IMR-90 (cell line): Measurements from ENCODE around the gene CRISPLD2. TPM values are rescaled to one million over a fixed set of nuclear protein-coding genes. Genes with fewer than 3 reads are reported as not detected.

Source experiments
- CTCF ChIP-seq: conservative IDR thresholded peaks from 2 replicates; pipeline ENCODE4 v1.5.1; 2012; ENCODE audit warnings: mild to moderate bottlenecking, low read depth, low read length, improper control_type of control experiment
- SMC3 ChIP-seq: fragments of 150-350 bp; IDR thresholded peaks from 2 replicates; pipeline ENCODE4 v1.6.1; 2016; ENCODE audit warnings: low read depth, mild to moderate bottlenecking, antibody characterized with exemption, low read length, moderate library complexity
- polyA plus RNA-seq, 3 experiments: library from polyadenylated mRNA; depleted of rRNA; stranded (reverse); fragments of >200 nt; gene quantifications; 2 replicates each; pipeline ENCODE4 v1.2.3, GENCODE V29; 2012; ENCODE audit warnings: low replicate concordance in 1 of 3
- total RNA-seq: library from RNA; depleted of rRNA; stranded (reverse); fragments of >200 nt; gene quantifications from 2 replicates; pipeline ENCODE4 v1.2.3, GENCODE V29; 2012

Gene CRISPLD2
- total and polyA plus RNA-seq, 2 of the 4 experiments (the other 2 are of a cell fraction): 23.1 to 37.5 TPM

- TF ChIP-seq CTCF: no peak
- no peak for TF ChIP-seq SMC3
These were observed 62.1 kb downstream of the CRISPLD2 start (continued) for GRCh38 chr16:84881702-84882521.
